H1 (cell line): ENCODE measurements around the gene AAK1. TPM values are rescaled to one million over a fixed set of nuclear protein-coding genes. Genes with fewer than 3 reads are reported as not detected.
A peak's percentile ranks its signal among the peaks of the same experiment; 100 is the strongest.

Experiments
- CTCF ChIA-PET: fragments of 300-600 bp; sonication (Branson Sonifier 250); formaldehyde crosslinking; loops from one replicate; lab custom pipeline; 2021; ENCODE audit not compliant: partially characterized antibody; lab: Charles Lee
- POLR2A ChIA-PET: fragments of 300-600 bp; sonication (Branson Sonifier 250); formaldehyde crosslinking; loops from one replicate; lab custom pipeline; 2021; ENCODE audit warnings: inconsistent platforms; ENCODE audit not compliant: partially characterized antibody; lab: Charles Lee
- DNase-seq, 2 experiments: peaks; one replicate each; pipeline versions ENCODE4 v3.0.0 to v3.0.0-alpha.2; 2010 to 2022; ENCODE audit warnings: low spot score in 2 of 2, low read depth in 1 of 2, mixed read lengths in 1 of 2
- FAIRE-seq: peaks from 2 replicates; lab custom pipeline; 2011; peaks lifted over from hg19 to GRCh38; lab: Jason Lieb, UNC
- H2AFZ ChIP-seq: 2 replicates; pipeline ENCODE4 v1.8.1; 2012; ENCODE audit warnings: low read length, inconsistent platforms
- H2AK5ac ChIP-seq: 2 replicates; pipeline ENCODE4 v1.6.1; 2013; ENCODE audit warnings: low read depth, low read length
- H2BK120ac ChIP-seq: replicated peaks from 2 replicates; pipeline ENCODE3; 2013; ENCODE audit warnings: low read depth, low read length, inconsistent platforms
- H2BK12ac ChIP-seq: 2 replicates; pipeline ENCODE4 v1.6.1; 2013; ENCODE audit warnings: low read depth, low read length
- H2BK15ac ChIP-seq: 2 replicates; pipeline ENCODE4 v1.6.1; 2013; ENCODE audit warnings: low read length
- H2BK20ac ChIP-seq: 2 replicates; pipeline ENCODE4 v1.6.1; 2013; ENCODE audit warnings: low read length
- H2BK5ac ChIP-seq: 2 replicates; pipeline ENCODE4 v1.6.1; 2013; ENCODE audit warnings: low read depth, low read length
- H3K14ac ChIP-seq: 2 replicates; pipeline ENCODE4 v1.6.1; 2013; ENCODE audit warnings: inconsistent platforms; ENCODE audit not compliant: insufficient read length
- H3K18ac ChIP-seq: 2 replicates; pipeline ENCODE4 v1.6.1; 2013; ENCODE audit warnings: low read length; ENCODE audit errors: extremely low read depth
- H3K23ac ChIP-seq: 2 replicates; pipeline ENCODE4 v1.6.1; 2013; ENCODE audit warnings: inconsistent platforms; ENCODE audit not compliant: insufficient read length
- H3K23me2 ChIP-seq: 2 replicates; pipeline ENCODE4 v1.6.1; 2013; ENCODE audit warnings: low read depth, low read length
- H3K27ac ChIP-seq: 2 replicates; pipeline ENCODE4 v1.6.1; 2011; ENCODE audit warnings: low read depth, low read length, inconsistent platforms
- H3K27me3 ChIP-seq, 4 experiments: replicated peaks in 1 of 4; 1 replicate in 1 of 4; 2 replicates in 3 of 4; pipeline versions ENCODE4 v1.6.1 to v1.8.1; 2011 to 2013; ENCODE audit warnings: low read length in 3 of 4, mild to moderate bottlenecking in 3 of 4, inconsistent platforms in 2 of 4, mixed read lengths in 2 of 4, moderate library complexity in 1 of 4; ENCODE audit not compliant: control insufficient read depth in 3 of 4, insufficient read depth in 3 of 4; ENCODE audit errors: extremely low read depth in 1 of 4
- H3K36me3 ChIP-seq, 4 experiments: 2 replicates each; pipeline versions ENCODE4 v1.6.1 to v1.8.1; 2011 to 2013; ENCODE audit warnings: mild to moderate bottlenecking in 4 of 4, low read length in 3 of 4, moderate library complexity in 2 of 4, control low read depth in 1 of 4, inconsistent platforms in 1 of 4; ENCODE audit not compliant: insufficient read depth in 4 of 4, control insufficient read depth in 2 of 4
- H3K4ac ChIP-seq: replicated peaks from 2 replicates; pipeline ENCODE3; 2013; ENCODE audit warnings: low read length, low read depth, mixed read lengths, inconsistent platforms; ENCODE audit not compliant: insufficient read length
- H3K4me1 ChIP-seq, 4 experiments: replicated peaks in 1 of 4; 1 replicate in 1 of 4; 2 replicates in 3 of 4; pipeline versions ENCODE4 v1.6.1 to v1.8.1; 2011 to 2013; ENCODE audit warnings: low read length in 3 of 4, inconsistent platforms in 2 of 4, mixed read lengths in 1 of 4; ENCODE audit not compliant: insufficient read depth in 4 of 4, control insufficient read depth in 3 of 4
- H3K4me2 ChIP-seq, 2 experiments: 2 replicates each; pipeline versions ENCODE4 v1.6.1 to v1.8.1; 2011 to 2013; ENCODE audit warnings: low read depth in 2 of 2, low read length in 2 of 2, control low read depth in 1 of 2, inconsistent platforms in 1 of 2, mild to moderate bottlenecking in 1 of 2; ENCODE audit not compliant: insufficient read depth in 1 of 2
- H3K4me3 ChIP-seq, 4 experiments: fragments of 200-600, 300-600 bp in 1 of 4; sonication (generic), shearing (Covaris generic), sonication (Bioruptor Twin) in 1 of 4; 2 replicates each; pipeline versions ENCODE4 v1.5.1 to v1.8.1; 2011 to 2016; ENCODE audit warnings: low read length in 4 of 4, low read depth in 3 of 4, control low read depth in 2 of 4, inconsistent platforms in 2 of 4, mild to moderate bottlenecking in 2 of 4, mixed read lengths in 1 of 4, moderate library complexity in 1 of 4; ENCODE audit not compliant: insufficient read depth in 2 of 4; ENCODE audit errors: extremely low read depth in 1 of 4
- H3K56ac ChIP-seq: replicated peaks from 2 replicates; pipeline ENCODE3; 2013; ENCODE audit warnings: low read depth, mild to moderate bottlenecking, mixed read lengths, low read length, inconsistent platforms; ENCODE audit not compliant: insufficient read length
- H3K79me1 ChIP-seq: 2 replicates; pipeline ENCODE4 v1.6.1; 2013; ENCODE audit warnings: low read depth, low read length, control low read depth
- H3K79me2 ChIP-seq, 2 experiments: 2 replicates each; pipeline versions ENCODE4 v1.6.1 to v1.8.1; 2012 to 2013; ENCODE audit warnings: low read length in 2 of 2, mild to moderate bottlenecking in 2 of 2, inconsistent platforms in 1 of 2; ENCODE audit not compliant: insufficient read depth in 2 of 2, control insufficient read depth in 1 of 2
- H3K9ac ChIP-seq, 4 experiments: replicated peaks in 1 of 4; 1 replicate in 1 of 4; 2 replicates in 3 of 4; pipeline versions ENCODE4 v1.6.1 to v1.8.1; 2011 to 2013; ENCODE audit warnings: low read depth in 3 of 4, low read length in 3 of 4, control low read depth in 2 of 4, mild to moderate bottlenecking in 2 of 4, moderate library complexity in 2 of 4, inconsistent platforms in 1 of 4; ENCODE audit errors: extremely low read depth in 1 of 4
- H3K9me3 ChIP-seq, 2 experiments: 2 replicates each; pipeline versions ENCODE4 v1.6.1 to v1.8.1; 2012 to 2013; ENCODE audit warnings: mild to moderate bottlenecking in 2 of 2, moderate library complexity in 2 of 2, control low read depth in 1 of 2, inconsistent platforms in 1 of 2, low read depth in 1 of 2, low read length in 1 of 2, mixed read lengths in 1 of 2; ENCODE audit not compliant: insufficient read depth in 2 of 2
- H4K20me1 ChIP-seq, 2 experiments: replicated peaks in 1 of 2; 2 replicates each; pipeline versions ENCODE3 to v1.8.1; 2011 to 2013; ENCODE audit warnings: inconsistent platforms in 2 of 2, low read length in 2 of 2, mild to moderate bottlenecking in 1 of 2; ENCODE audit not compliant: insufficient read depth in 2 of 2, control insufficient read depth in 1 of 2
- H4K5ac ChIP-seq: 2 replicates; pipeline ENCODE4 v1.6.1; 2013; ENCODE audit warnings: low read length, low read depth, mixed read lengths, inconsistent platforms; ENCODE audit not compliant: insufficient read length
- H4K8ac ChIP-seq: 2 replicates; pipeline ENCODE4 v1.8.0; 2013; ENCODE audit warnings: mild to moderate bottlenecking, moderate library complexity, low read length, inconsistent platforms; ENCODE audit not compliant: insufficient read depth; ENCODE audit errors: extremely low read depth
- H4K91ac ChIP-seq: replicated peaks from 2 replicates; pipeline ENCODE3; 2013; ENCODE audit warnings: low read length, mixed read lengths, inconsistent platforms; ENCODE audit not compliant: insufficient read length
- ATF3 ChIP-seq: IDR thresholded peaks from 2 replicates; pipeline ENCODE4 v1.6.1; 2011; ENCODE audit warnings: low read depth, mild to moderate bottlenecking, low read length; ENCODE audit not compliant: insufficient read depth
- CTBP2 ChIP-seq: IDR thresholded peaks from 2 replicates; pipeline ENCODE4 v1.7.0; 2011; ENCODE audit warnings: borderline replicate concordance, mild to moderate bottlenecking, moderate library complexity, mixed read lengths, low read length; ENCODE audit not compliant: insufficient read depth, insufficient read length
- GTF2F1 ChIP-seq: IDR thresholded peaks from 2 replicates; pipeline ENCODE4 v1.6.1; 2012; ENCODE audit warnings: low read depth, low read length, improper control_type of control experiment, borderline replicate concordance
- JUND ChIP-seq: IDR thresholded peaks from 2 replicates; pipeline ENCODE4 v1.6.1; 2011; ENCODE audit warnings: mild to moderate bottlenecking, improper control_type of control experiment, low read length
- MAX ChIP-seq: IDR thresholded peaks from 2 replicates; pipeline ENCODE4 v1.6.1; 2012; ENCODE audit warnings: inconsistent platforms
- RFX5 ChIP-seq: IDR thresholded peaks from 2 replicates; pipeline ENCODE4 v1.6.1; 2011; ENCODE audit warnings: low read depth, low read length, improper control_type of control experiment, borderline replicate concordance
- RXRA ChIP-seq: IDR thresholded peaks from 2 replicates; pipeline ENCODE4 v1.6.1; 2011; ENCODE audit warnings: low read depth, mild to moderate bottlenecking, low read length, moderate library complexity; ENCODE audit not compliant: insufficient read depth
- SP4 ChIP-seq: IDR thresholded peaks from 2 replicates; pipeline ENCODE4 v1.6.1; 2012; ENCODE audit warnings: low read length, inconsistent platforms
- TAF1 ChIP-seq: IDR thresholded peaks from 2 replicates; pipeline ENCODE4 v1.6.1; 2011; ENCODE audit warnings: mild to moderate bottlenecking, low read depth, low read length
- YY1 ChIP-seq: IDR thresholded peaks from 2 replicates; pipeline ENCODE4 v1.6.1; 2011; ENCODE audit warnings: low read depth, mild to moderate bottlenecking, low read length
- WGBS, 2 experiments: shearing (Covaris generic) in 1 of 2; methylation state at CpG; one replicate each; pipeline versions ENCODE4 v1.1.6 to v1.1.7; 2013 to 2015; ENCODE audit warnings: low lambda C conversion rate in 2 of 2, mixed read lengths in 2 of 2, inconsistent platforms in 1 of 2, low coverage in 1 of 2, missing lambda C conversion rate in 1 of 2; ENCODE audit not compliant: insufficient replicate concordance in 2 of 2, insufficient coverage in 1 of 2, insufficient read length in 1 of 2; ENCODE audit errors: extremely low coverage in 1 of 2, missing lambda C conversion rate in 1 of 2; 5-methylcytosine and 5-hydroxymethylcytosine counted together
- polyA plus RNA-seq, 7 experiments: library from polyadenylated mRNA; depleted of rRNA in 3 of 7; stranded (reverse) in 5 of 7; unstranded in 2 of 7; fragments of >200 nt in 5 of 7; fragments of 200-250 nt in 2 of 7; gene quantifications; 1 replicate in 5 of 7; 2 replicates in 1 of 7; 4 replicates in 1 of 7; pipeline versions ENCODE4 v1.2.1 to v1.2.3, GENCODE V29; 2011 to 2013; ENCODE audit warnings: missing spikeins in 2 of 7, mixed read lengths in 2 of 7
- total RNA-seq: library from RNA; stranded (reverse); fragmentation: NEBNext Ultra II Directional; extraction: Animal tissue kit (Norgen Biotek cat#: 25700); gene quantifications from 2 replicates; pipeline ENCODE4 v1.2.1, GENCODE V29; 2021

Gene AAK1
- total and polyA plus RNA-seq, 2 of the 8 experiments (the other 6 are each of a cell fraction or from before 2014, with no cell fraction given), result 10.0 to 40.5 TPM

DNA sequence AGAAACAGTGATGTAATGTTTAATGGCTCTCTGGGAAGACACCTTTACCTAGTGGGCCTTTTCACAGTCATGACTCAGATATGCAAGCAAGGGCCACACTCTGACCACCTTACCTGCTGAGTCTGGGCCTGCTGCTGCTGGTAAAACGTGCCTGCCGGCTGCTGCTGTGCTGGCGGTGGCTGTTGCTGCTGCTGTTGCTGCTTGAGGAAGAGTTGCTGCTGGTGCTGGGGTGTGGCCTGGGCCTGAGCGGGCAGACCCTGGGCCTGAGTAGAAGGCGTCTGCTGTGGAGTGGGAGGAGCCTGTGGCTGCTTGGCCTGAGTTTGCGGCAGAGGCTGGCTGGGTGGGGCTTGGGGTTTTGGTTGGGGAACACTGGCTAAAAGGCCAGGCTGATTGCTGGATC lies 124.7 kb downstream of the AAK1 start:
- POLR2A ChIA-PET, result no interaction called here
- Histone ChIP-seq H4K20me1 (peaks cover 0 to 2% of the 10 kb centered on the region in 2 experiments), H3K79me2 (no peaks in the 10 kb centered on the region), H3K79me1 (no peaks in the 10 kb centered on the region), H2BK5ac (0 out of 2 replicates have a peak overlapping the region, but pooled peaks have one; percentile 26), H2BK20ac (0 out of 2 replicates have a peak overlapping the region, but pooled peaks have one; percentile 34), H3K27ac (no peak overlapping the region), H4K5ac (no peak overlapping the region), H3K4me1 (peaks cover 0 to 3% (median 1%) of the 10 kb centered on the region in 4 experiments; a peak in 1 of 7 replicates), H2AFZ (no peak overlapping the region), H3K4ac (peak overlapping the region; percentile 54), H3K9ac (no peak overlapping the region), H4K8ac (peak overlapping the region; percentile 31; the same call in 1 of the 2 replicates), H2BK15ac (no peak overlapping the region), H3K23ac (no peak overlapping the region), H2BK120ac (no peak overlapping the region), H3K4me2 (no peak overlapping the region), H3K36me3 (peaks cover 5 to 37% (median 12%) of the 10 kb centered on the region in 4 experiments), H2BK12ac (no peak overlapping the region), H4K91ac (no peak overlapping the region), H3K9me3 (no peaks in the 10 kb centered on the region), H2AK5ac (no peak overlapping the region), H3K23me2 (no peaks in the 10 kb centered on the region), H3K4me3 (no peak overlapping the region), H3K27me3 (no peaks in the 10 kb centered on the region), H3K14ac (no peak overlapping the region), H3K18ac (no peak overlapping the region), H3K56ac (no peak overlapping the region)
- FAIRE-seq, result no peak
- CTCF ChIA-PET, result no interaction called here
- 53% methylated on average over 6 of the region's 6 CpGs; no CpG with 5 or more reads in 1 of the 2 experiments for WGBS, 2 experiments
- peak; percentile 53 to 70 for DNase-seq
- TF ChIP-seq MAX, result peak; percentile 41; the same call in 1 of the 2 replicates
- no peak for TF ChIP-seq RFX5
- no peak for TF ChIP-seq JUND
- no peak for TF ChIP-seq SP4
- TF ChIP-seq YY1, result no peak
- TF ChIP-seq TAF1, result 0 out of 2 replicates have a peak, but pooled peaks have one; percentile 28
- TF ChIP-seq ATF3, result no peak
- TF ChIP-seq RXRA, result no peak
- TF ChIP-seq CTBP2, result no peak
- TF ChIP-seq GTF2F1, result no peak
